Left colon (tissue), 2 donors: ENCODE measurements around the gene SLC41A2. TPM values are rescaled to one million over a fixed set of nuclear protein-coding genes. Genes with fewer than 3 reads are reported as not detected.
"Not testable (repeated sequence)": the region's sequence is repeated elsewhere in the genome, so short reads cannot be mapped to it uniquely, and the experiment has no call there.

Source experiments
- ATAC-seq: fragments of 200-7000 bp; cut with Tn5 transposase; one replicate; pipeline ENCODE4 v1.9.1; 2020; ENCODE audit warnings: mild to moderate bottlenecking, moderate library complexity
- DNase-seq, 2 donors: peaks; one replicate each; pipeline ENCODE4 v3.0.0-alpha.2; 2020
- intact Hi-C, 2 donors: fragments of 100-400 bp; cut with DNase I in 1 of 2; cut with micrococcal nuclease in 1 of 2; formaldehyde crosslinking; loops; one replicate each; pipeline versions ENCODE4 v1.11.2 to v1.14.0; 2022; cut with DNase I, micrococcal nuclease
- total RNA-seq, 2 donors: library from RNA; stranded (reverse); fragmentation: NEBNext Ultra II Directional; extraction: Animal tissue kit (Norgen Biotek cat#: 25700); gene quantifications; one replicate each; pipeline ENCODE4 v1.2.1, GENCODE V29; 2021
- donor health status: DM: no; HTN: no; CAD: no.
- donor health status: DM: yes; HTN: yes; CAD: no.

The SLC41A2 gene
- total RNA-seq, 2 donors from 2014 or later: 91.5 to 99.9 TPM

GRCh38 chr12:104969343-104969742 lies 11.3 kb upstream of the SLC41A2 start:
- DNase-seq (no peak), ATAC-seq (no peak)
- intact Hi-C loops: no loop called here

- ATAC-seq: no peak
- intact Hi-C loops: no loop called here
- no peak for DNase-seq
Observed at GRCh38 chr12:104966677-104967076, 8.6 kb upstream of the SLC41A2 start.

- intact Hi-C loops: no loop called here
- DNase-seq (no peak), ATAC-seq (no peak)
Observed at GRCh38 chr12:104964856-104965205, 6.7 kb upstream of the SLC41A2 start.

- intact Hi-C loops: no loop called here
- ATAC-seq (no peak), DNase-seq (no peak)
Observed at GRCh38 chr12:104964167-104964855, 6.2 kb upstream of the SLC41A2 start.

GRCh38 chr12:104963757-104964156 lies 5.7 kb upstream of the SLC41A2 start:
- DNase-seq: no peak
- no peak for ATAC-seq
- intact Hi-C loops: no loop called here

GRCh38 chr12:104960464-104960863 lies 2.4 kb upstream of the SLC41A2 start:
- ATAC-seq (no peak), DNase-seq (no peak)
- intact Hi-C loops: no loop called here

- DNase-seq (no peak), ATAC-seq (peak; percentile 50)
- intact Hi-C loops: no loop called here
Observed at GRCh38 chr12:104959335-104959841, 1.3 kb upstream of the SLC41A2 start.

GRCh38 chr12:104958805-104959334 lies 780 bp upstream of the SLC41A2 start:
- DNase-seq (no peak), ATAC-seq (peak; percentile 1)

GRCh38 chr12:104957719-104958000 lies 430 bp downstream of the SLC41A2 start:
- intact Hi-C loops: no loop called here
- ATAC-seq: peak; percentile 21
- DNase-seq: peak in 1 of 2 donors; percentile 60

More at GRCh38 chr12:104958805-104959334, 780 bp upstream of the SLC41A2 start:
- intact Hi-C loops: no loop called here

GRCh38 chr12:104956870-104957718 lies 996 bp downstream of the SLC41A2 start:
- DNase-seq (no peak), ATAC-seq (no peak)
- intact Hi-C loops: no loop called here

GRCh38 chr12:104955703-104956102 lies 2.4 kb downstream of the SLC41A2 start:
- ATAC-seq (no peak), DNase-seq (no peak)
- intact Hi-C loops: no loop called here

GRCh38 chr12:104953323-104953722 lies 4.8 kb downstream of the SLC41A2 start:
- ATAC-seq: peak; percentile 81

GRCh38 chr12:104952816-104953215 lies 5.3 kb downstream of the SLC41A2 start:
- DNase-seq (no peak), ATAC-seq (peak; percentile 32)
- intact Hi-C loops: no loop called here

More at GRCh38 chr12:104953323-104953722, 4.8 kb downstream of the SLC41A2 start:
- peak; percentile 41 to 67 for DNase-seq
- intact Hi-C loops: no loop called here

- intact Hi-C loops: no loop called here
- DNase-seq: no peak
- peak; percentile 45 for ATAC-seq
Observed at GRCh38 chr12:104951759-104952509, 6.2 kb downstream of the SLC41A2 start.

- DNase-seq, intact Hi-C loops, ATAC-seq: not testable (repeated sequence)
Observed at GRCh38 chr12:104948716-104949115, 9.4 kb downstream of the SLC41A2 start.

- intact Hi-C loops: no loop called here
- ATAC-seq (peak; percentile 74), DNase-seq (no peak)
Observed at GRCh38 chr12:104944252-104944651, 13.8 kb downstream of the SLC41A2 start.

GRCh38 chr12:104943401-104943800 lies 14.7 kb downstream of the SLC41A2 start:
- intact Hi-C loops, DNase-seq, ATAC-seq: not testable (repeated sequence)

GRCh38 chr12:104942075-104942474 lies 16.0 kb downstream of the SLC41A2 start:
- no peak for DNase-seq
- ATAC-seq: no peak
- intact Hi-C loops: no loop called here

- DNase-seq: no peak
- no peak for ATAC-seq
Observed at GRCh38 chr12:104941454-104941853, 16.6 kb downstream of the SLC41A2 start.

More at GRCh38 chr12:104941454-104941853, 16.6 kb downstream of the SLC41A2 start:
- intact Hi-C loops: no loop called here
